ENCODE results near the gene PPY. TPM values are rescaled to one million over a fixed set of nuclear protein-coding genes. Genes with fewer than 3 reads are reported as not detected.
"Not testable (repeated sequence)": the region's sequence is repeated elsewhere in the genome, so short reads cannot be mapped to it uniquely, and the experiment has no call there.

Gene PPY
- total and polyA plus RNA-seq, 7 donors, result not detected

DNA sequence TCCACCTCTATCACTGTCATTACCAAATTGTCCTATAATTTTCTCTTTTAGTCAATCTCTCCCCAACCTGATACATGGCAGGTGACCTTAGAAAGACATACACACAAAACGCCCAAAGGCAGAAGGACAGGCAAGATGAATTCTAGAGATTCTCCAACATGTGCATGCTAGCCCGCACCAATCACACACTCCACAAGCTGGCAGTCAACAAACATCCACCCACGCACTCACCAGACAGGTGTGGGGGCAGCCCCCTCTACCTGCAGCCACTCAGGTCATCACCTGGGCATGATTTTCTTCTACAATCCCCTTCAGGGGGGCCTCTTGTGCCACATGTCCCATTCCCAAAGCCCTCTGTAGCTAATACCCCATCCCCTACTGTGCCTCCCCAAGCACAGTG, 44.4 kb downstream of the PPY start:
- no peak overlapping the region for H3K27ac ChIP-seq
- 88 to 97% (median 91%) methylated on average over 3 of the region's 3 CpGs for WGBS, 3 donors
- H3K36me3 ChIP-seq (ENCODE audit: insufficient read depth in 1 of 2, low read depth in 1 of 2), result no peaks in the 10 kb centered on the region
- DNase-seq (no peak), ATAC-seq (no peak)
- no peak overlapping the region for H3K4me3 ChIP-seq
- no peaks in the 10 kb centered on the region for H3K9me3 ChIP-seq
- peaks cover 3% of the 10 kb centered on the region for H3K4me1 ChIP-seq
- TF ChIP-seq, protein P1, sequence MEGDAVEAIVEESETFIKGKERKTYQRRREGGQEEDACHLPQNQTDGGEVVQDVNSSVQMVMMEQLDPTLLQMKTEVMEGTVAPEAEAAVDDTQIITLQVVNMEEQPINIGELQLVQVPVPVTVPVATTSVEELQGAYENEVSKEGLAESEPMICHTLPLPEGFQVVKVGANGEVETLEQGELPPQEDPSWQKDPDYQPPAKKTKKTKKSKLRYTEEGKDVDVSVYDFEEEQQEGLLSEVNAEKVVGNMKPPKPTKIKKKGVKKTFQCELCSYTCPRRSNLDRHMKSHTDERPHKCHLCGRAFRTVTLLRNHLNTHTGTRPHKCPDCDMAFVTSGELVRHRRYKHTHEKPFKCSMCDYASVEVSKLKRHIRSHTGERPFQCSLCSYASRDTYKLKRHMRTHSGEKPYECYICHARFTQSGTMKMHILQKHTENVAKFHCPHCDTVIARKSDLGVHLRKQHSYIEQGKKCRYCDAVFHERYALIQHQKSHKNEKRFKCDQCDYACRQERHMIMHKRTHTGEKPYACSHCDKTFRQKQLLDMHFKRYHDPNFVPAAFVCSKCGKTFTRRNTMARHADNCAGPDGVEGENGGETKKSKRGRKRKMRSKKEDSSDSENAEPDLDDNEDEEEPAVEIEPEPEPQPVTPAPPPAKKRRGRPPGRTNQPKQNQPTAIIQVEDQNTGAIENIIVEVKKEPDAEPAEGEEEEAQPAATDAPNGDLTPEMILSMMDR (IDR thresholded peaks at IDR 0.05), result no peak
- intact Hi-C loops (cut with DNase I), result no loop called here
- peaks cover 0 to 7% (median 0%) of the 10 kb centered on the region in 3 donors for H3K27me3 ChIP-seq (ENCODE audit: insufficient read depth in 3 of 3, low read length in 2 of 3)

DNA sequence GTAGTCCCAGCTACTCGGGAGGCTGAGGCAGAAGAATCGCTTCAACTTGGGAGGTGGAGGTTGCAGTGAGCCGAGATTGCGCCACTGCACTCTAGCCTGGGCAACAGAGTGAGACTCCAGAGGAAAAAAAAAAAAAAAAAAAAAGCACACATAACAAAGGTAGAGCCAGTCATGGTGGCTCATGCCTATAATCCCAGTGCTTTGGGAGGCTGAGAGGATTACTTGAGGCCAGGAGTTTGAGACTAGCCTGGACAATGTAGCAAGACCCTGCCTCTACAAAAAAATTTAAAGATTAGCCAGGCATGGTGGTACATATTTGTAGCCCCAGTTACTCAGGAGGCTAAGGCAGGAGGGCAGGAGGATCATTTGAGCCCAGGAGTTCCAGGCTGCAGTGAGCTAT, 47.8 kb downstream of the PPY start:
- H3K9me3 ChIP-seq; H3K36me3 ChIP-seq (ENCODE audit: insufficient read depth in 1 of 2, low read depth in 1 of 2); ATAC-seq; DNase-seq; H3K27ac ChIP-seq; H3K4me3 ChIP-seq; H3K4me1 ChIP-seq; H3K27me3 ChIP-seq (ENCODE audit: insufficient read depth in 3 of 3, low read length in 2 of 3); intact Hi-C loops (cut with DNase I): not testable (repeated sequence)
- 83 to 96% (median 88%) methylated on average over 4 of the region's 4 CpGs for WGBS, 3 donors

DNA sequence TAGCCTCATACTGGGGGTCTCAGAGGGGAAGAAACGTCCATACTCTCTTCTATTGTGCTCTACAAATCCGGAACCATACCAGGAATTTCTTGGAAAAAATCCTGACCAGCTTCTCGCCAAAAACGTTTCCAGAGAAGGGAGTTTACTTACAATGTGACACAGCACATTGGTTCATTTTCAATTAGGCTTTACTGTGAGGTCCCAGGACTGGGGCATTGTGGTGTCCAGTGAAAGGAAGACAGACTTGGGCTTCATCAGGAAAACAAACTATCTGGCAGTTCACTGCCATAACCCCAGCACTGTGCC, 49.7 kb downstream of the PPY start:
- WGBS, 3 donors, result 28 to 32% (median 29%) methylated on average over 4 of the region's 4 CpGs
- no peak for ATAC-seq

DNA sequence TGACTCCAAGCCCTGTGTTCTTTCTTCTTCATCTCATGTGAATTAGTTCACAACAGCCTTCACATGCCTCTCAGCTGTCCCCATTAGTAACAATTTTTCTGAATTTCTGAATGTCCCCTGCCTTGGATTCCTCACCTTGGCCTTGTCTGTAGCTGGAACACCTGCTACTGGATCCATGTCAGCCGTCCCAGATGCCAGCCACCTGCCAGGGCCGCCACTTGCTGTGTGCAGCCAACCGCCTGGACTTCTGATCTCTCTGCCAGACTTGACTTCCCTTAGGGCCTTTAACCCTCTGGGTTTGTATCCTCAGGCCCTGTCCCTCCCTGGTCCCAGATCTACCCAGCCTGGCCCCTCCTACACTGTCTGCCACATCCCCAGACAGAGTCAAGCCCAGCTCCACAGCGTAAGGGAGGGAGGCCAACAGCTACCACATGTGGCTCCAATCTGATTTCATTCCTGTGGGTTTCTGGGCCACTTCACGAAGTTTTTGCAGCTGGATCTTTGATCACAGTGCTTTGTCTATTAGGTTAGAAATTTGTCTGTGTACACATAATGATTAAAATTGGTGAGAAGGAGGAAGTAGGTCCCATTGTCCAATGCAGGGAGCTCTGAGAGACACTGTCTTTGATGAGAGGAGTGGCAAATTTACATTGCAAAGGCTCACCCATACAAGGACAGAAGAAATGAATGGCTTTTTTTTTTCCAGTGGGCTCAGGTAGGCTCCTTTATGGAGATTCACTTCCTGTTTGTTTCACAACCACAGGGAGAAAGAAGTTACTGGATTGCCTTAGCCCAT, 50.2 kb downstream of the PPY start:
- H3K27me3 ChIP-seq (ENCODE audit: insufficient read depth in 3 of 3, low read length in 2 of 3), result peaks cover 0 to 6% (median 0%) of the 10 kb centered on the region in 3 donors
- no peak overlapping the region for H3K4me3 ChIP-seq
- no peaks in the 10 kb centered on the region for H3K36me3 ChIP-seq (ENCODE audit: insufficient read depth in 1 of 2, low read depth in 1 of 2)
- intact Hi-C loops (cut with DNase I), result no loop called here
- no peaks in the 10 kb centered on the region for H3K4me1 ChIP-seq
- 43 to 63% (median 52%) methylated on average over 5 of the region's 5 CpGs for WGBS, 3 donors
- TF ChIP-seq, protein P1 (IDR thresholded peaks at IDR 0.05), result no peak
- no peak overlapping the region for H3K27ac ChIP-seq
- H3K9me3 ChIP-seq, result no peaks in the 10 kb centered on the region
- ATAC-seq, result no peak
- no peak for DNase-seq

More for the DNA sequence above, 49.7 kb downstream of the PPY start:
- TF ChIP-seq, protein P1 (IDR thresholded peaks at IDR 0.05), result no peak
- no peaks in the 10 kb centered on the region for H3K4me1 ChIP-seq
- no peaks in the 10 kb centered on the region for H3K36me3 ChIP-seq (ENCODE audit: insufficient read depth in 1 of 2, low read depth in 1 of 2)
- H3K4me3 ChIP-seq, result no peak overlapping the region
- no peaks in the 10 kb centered on the region for H3K9me3 ChIP-seq
- H3K27ac ChIP-seq, result no peak overlapping the region
- intact Hi-C loops (cut with DNase I), result no loop called here
- no peak for DNase-seq
- peaks cover 0 to 7% (median 0%) of the 10 kb centered on the region in 3 donors for H3K27me3 ChIP-seq (ENCODE audit: insufficient read depth in 3 of 3, low read length in 2 of 3)

Other genes with a start within 250 kb of the PPY start
- not detected for gene SOST, start 183.7 kb downstream of the PPY start, total RNA-seq
- not detected for gene SOST, start 183.7 kb downstream of the PPY start, polyA plus RNA-seq
- gene DUSP3, start 163.5 kb downstream of the PPY start, total RNA-seq, result 100 to 1,000 TPM; 191 to 253 (median 209) TPM
- gene DUSP3, start 163.5 kb downstream of the PPY start, polyA plus RNA-seq, result 100 to 1,000 TPM in 2 of 3 donors, 10 to 100 TPM in 1; 90.1 to 250 (median 170) TPM
- not detected for gene CFAP97D1, start 162.0 kb downstream of the PPY start, total RNA-seq
- gene CFAP97D1, start 162.0 kb downstream of the PPY start, polyA plus RNA-seq, result under 1 TPM in 2 of 3 donors, not detected in 1; 0.01 to 0.17 TPM
- gene MPP3, start 109.3 kb downstream of the PPY start, total RNA-seq, result 1 to 10 TPM; 1.4 to 2.0 (median 1.5) TPM
- 1 to 10 TPM; 1.0 to 1.6 (median 1.4) TPM for gene MPP3, start 109.3 kb downstream of the PPY start, polyA plus RNA-seq
- 10 to 100 TPM in 2 of 4 donors, 1 to 10 TPM in 2; 6.9 to 11.5 (median 10.2) TPM for gene CD300LG, start 95.3 kb downstream of the PPY start, total RNA-seq
- gene CD300LG, start 95.3 kb downstream of the PPY start, polyA plus RNA-seq, result 10 to 100 TPM in 2 of 3 donors, 1 to 10 TPM in 1; 5.4 to 21.7 (median 14.7) TPM
- 1 to 10 TPM in 1 of 4 donors, under 1 TPM in 3; 0.42 to 1.6 (median 0.62) TPM for gene MPP2, start 34.9 kb downstream of the PPY start, total RNA-seq
- under 1 TPM; 0.19 to 0.38 (median 0.21) TPM for gene MPP2, start 34.9 kb downstream of the PPY start, polyA plus RNA-seq
- gene PYY, start 11.5 kb upstream of the PPY start, total RNA-seq, result not detected
- gene PYY, start 11.5 kb upstream of the PPY start, polyA plus RNA-seq, result not detected
- under 1 TPM in 2 of 4 donors, not detected in 2; 0.20 to 0.28 TPM for gene NAGS, start 62.1 kb upstream of the PPY start, total RNA-seq
- 10 to 100 TPM in 1 of 3 donors, under 1 TPM in 2; 0.10 to 13.5 (median 0.11) TPM for gene NAGS, start 62.1 kb upstream of the PPY start, polyA plus RNA-seq
- gene TMEM101, start 72.5 kb upstream of the PPY start, total RNA-seq, result 10 to 100 TPM; 13.2 to 25.4 (median 18.3) TPM
- gene TMEM101, start 72.5 kb upstream of the PPY start, polyA plus RNA-seq, result 10 to 100 TPM; 22.2 to 52.6 (median 42.4) TPM
- 10 to 100 TPM; 39.6 to 65.9 (median 52.9) TPM for gene LSM12, start 124.2 kb upstream of the PPY start, total RNA-seq
- 10 to 100 TPM; 42.7 to 52.9 (median 47.9) TPM for gene LSM12, start 124.2 kb upstream of the PPY start, polyA plus RNA-seq
- gene G6PC3, start 128.3 kb upstream of the PPY start, total RNA-seq, result 10 to 100 TPM; 27.7 to 43.3 (median 37.6) TPM
- gene G6PC3, start 128.3 kb upstream of the PPY start, polyA plus RNA-seq, result 10 to 100 TPM; 43.9 to 72.9 (median 61.0) TPM
- gene HDAC5, start 181.2 kb upstream of the PPY start, total RNA-seq, result 10 to 100 TPM; 24.4 to 75.6 (median 61.2) TPM
- 10 to 100 TPM in 2 of 3 donors, 1 to 10 TPM in 1; 8.8 to 35.8 (median 30.2) TPM for gene HDAC5, start 181.2 kb upstream of the PPY start, polyA plus RNA-seq
- 1 to 10 TPM in 1 of 4 donors, under 1 TPM in 3; 0.25 to 1.1 (median 0.39) TPM for gene HROB, start 199.5 kb upstream of the PPY start, total RNA-seq
- gene HROB, start 199.5 kb upstream of the PPY start, polyA plus RNA-seq, result under 1 TPM; 0.53 to 0.77 (median 0.65) TPM
- gene ASB16, start 228.2 kb upstream of the PPY start, total RNA-seq, result 10 to 100 TPM; 17.0 to 43.4 (median 26.1) TPM
- gene ASB16, start 228.2 kb upstream of the PPY start, polyA plus RNA-seq, result 10 to 100 TPM in 1 of 3 donors, 1 to 10 TPM in 2; 1.1 to 16.5 (median 9.9) TPM
- 10 to 100 TPM; 14.1 to 20.9 (median 20.3) TPM for gene TMUB2, start 244.5 kb upstream of the PPY start, total RNA-seq
- gene TMUB2, start 244.5 kb upstream of the PPY start, polyA plus RNA-seq, result 10 to 100 TPM; 22.8 to 44.4 (median 34.7) TPM